HepG2 (cell line): ENCODE measurements around the gene MTURN. TPM values are rescaled to one million over a fixed set of nuclear protein-coding genes. Genes with fewer than 3 reads are reported as not detected.

Source experiments
- ATAC-seq: fragments of 200-7000 bp; cut with Tn5 transposase; 3 replicates; pipeline ENCODE4 v1.9.1; 2020; ENCODE audit warnings: mild to moderate bottlenecking, moderate library complexity
- BruUV-seq: library from RNA; stranded (reverse); fragments of 400-500 nt; replicated peaks from 2 replicates; lab custom pipeline; 2021; lab: Mats Ljungman, UMichigan
- CTCF ChIA-PET: fragments of 300-600 bp; formaldehyde crosslinking; extraction: SDS; loops from one replicate; lab custom pipeline; 2021; ENCODE audit warnings: low total read pairs, inconsistent platforms, low intra/inter-chr PET ratio; lab: Yijun Ruan, JAX
- POLR2A ChIA-PET: fragments of 350-600 bp; sonication (Branson Sonifier 250); formaldehyde crosslinking; loops from one replicate; lab custom pipeline; 2020; ENCODE audit warnings: antibody characterized with exemption, inconsistent platforms; lab: Yijun Ruan, JAX
- DNase-seq: peaks from one replicate; pipeline ENCODE4 v3.0.0-alpha.2; 2015; ENCODE audit warnings: low spot score
- FAIRE-seq: peaks from 3 replicates; lab custom pipeline; 2011; peaks lifted over from hg19 to GRCh38; lab: Jason Lieb, UNC
- H2AFZ ChIP-seq: one replicate; pipeline ENCODE4 v1.6.1; 2011; ENCODE audit warnings: low read length, inconsistent platforms
- H3K27ac ChIP-seq: fragments of 300-600 bp; 3 replicates; pipeline ENCODE4 v1.8.0; 2011; ENCODE audit warnings: mixed run types, mild to moderate bottlenecking, mixed read lengths, low read length, inconsistent platforms; ENCODE audit not compliant: insufficient read depth; ENCODE audit errors: extremely low read length
- H3K27me3 ChIP-seq, 2 experiments: fragments of 200-600 bp in 1 of 2; 2 replicates in 1 of 2; 3 replicates in 1 of 2; pipeline versions ENCODE4 v1.6.0 to v1.8.0; 2011; ENCODE audit warnings: low read length in 2 of 2, mild to moderate bottlenecking in 2 of 2, moderate library complexity in 2 of 2, inconsistent platforms in 1 of 2; ENCODE audit not compliant: insufficient read depth in 2 of 2, control insufficient read depth in 1 of 2
- H3K36me3 ChIP-seq, 2 experiments: fragments of 200-600 bp in 1 of 2; replicated peaks in 1 of 2; 2 replicates in 1 of 2; 3 replicates in 1 of 2; pipeline versions ENCODE4 v1.5.1 to v1.8.0; 2011; ENCODE audit warnings: low read length in 2 of 2, inconsistent platforms in 1 of 2; ENCODE audit not compliant: insufficient read depth in 2 of 2, control insufficient read depth in 1 of 2
- H3K4me1 ChIP-seq: 2 replicates; pipeline ENCODE4 v1.5.1; 2012; ENCODE audit warnings: low read length, inconsistent platforms; ENCODE audit not compliant: insufficient read depth
- H3K4me2 ChIP-seq: 2 replicates; pipeline ENCODE4 v1.6.0; 2011; ENCODE audit warnings: low read depth, low read length, inconsistent platforms
- H3K4me3 ChIP-seq, 3 experiments: fragments of 200-600 bp in 1 of 3; sonication (generic), shearing (Covaris generic) in 1 of 3; replicated peaks in 1 of 3; 2 replicates each; pipeline ENCODE4 v1.5.1; 2011 to 2016; ENCODE audit warnings: low read length in 3 of 3, inconsistent platforms in 2 of 3, low read depth in 2 of 3, mild to moderate bottlenecking in 2 of 3, control low read depth in 1 of 3, mixed read lengths in 1 of 3; ENCODE audit not compliant: insufficient read depth in 1 of 3
- H3K79me2 ChIP-seq: one replicate; pipeline ENCODE4 v1.6.1; 2011; ENCODE audit warnings: low read length, inconsistent platforms; ENCODE audit not compliant: insufficient read depth
- H3K9ac ChIP-seq: 2 replicates; pipeline ENCODE4 v1.6.0; 2011; ENCODE audit warnings: mild to moderate bottlenecking, low read depth, low read length, inconsistent platforms; ENCODE audit not compliant: insufficient read depth
- H3K9me3 ChIP-seq: 2 replicates; pipeline ENCODE4 v1.5.1; 2012; ENCODE audit warnings: mild to moderate bottlenecking, low read length
- H4K20me1 ChIP-seq: 2 replicates; pipeline ENCODE4 v1.6.0; 2011; ENCODE audit warnings: inconsistent platforms, mild to moderate bottlenecking, low read length, moderate library complexity; ENCODE audit not compliant: insufficient read depth
- CENPT ChIP-seq: sonication (generic); formaldehyde crosslinking; IDR thresholded peaks from 2 replicates; pipeline ENCODE4 v1.8.0; 2022; ENCODE audit warnings: low read depth, mild to moderate bottlenecking, moderate library complexity, missing genetic modification reagents
- HNF4A ChIP-seq: sonication (generic); formaldehyde crosslinking; IDR thresholded peaks from 2 replicates; pipeline ENCODE4 v1.4.0; 2020; ENCODE audit warnings: missing genetic modification reagents
- IRF2 ChIP-seq: IDR thresholded peaks from 2 replicates; pipeline ENCODE4 v1.6.1; 2018; ENCODE audit warnings: missing genetic modification reagents, missing compliant biosample characterization
- NFE2L1 ChIP-seq: sonication (generic); formaldehyde crosslinking; IDR thresholded peaks from 2 replicates; pipeline ENCODE4 v1.4.0; 2020; ENCODE audit warnings: missing genetic modification reagents, mild to moderate bottlenecking, borderline replicate concordance
- RXRB ChIP-seq: IDR thresholded peaks from 2 replicates; pipeline ENCODE4 v1.6.1; 2016; ENCODE audit warnings: borderline replicate concordance, missing genetic modification reagents, missing compliant biosample characterization
- ZBTB3 ChIP-seq: sonication (generic); formaldehyde crosslinking; IDR thresholded peaks from 2 replicates; pipeline ENCODE4 v1.4.0; 2020; ENCODE audit warnings: low read depth, mild to moderate bottlenecking, moderate library complexity, missing genetic modification reagents, borderline replicate concordance
- ZBTB42 ChIP-seq: sonication (generic); formaldehyde crosslinking; IDR thresholded peaks from 2 replicates; pipeline ENCODE4 v1.5.0; 2020; ENCODE audit warnings: mild to moderate bottlenecking, missing genetic modification reagents
- ZNF17 ChIP-seq: sonication (generic); formaldehyde crosslinking; IDR thresholded peaks from 2 replicates; pipeline ENCODE4 v1.5.0; 2020; ENCODE audit warnings: mild to moderate bottlenecking, missing genetic modification reagents
- ZNF260 ChIP-seq: sonication (generic); formaldehyde crosslinking; IDR thresholded peaks from 2 replicates; pipeline ENCODE4 v1.4.0; 2020; ENCODE audit warnings: missing genetic modification reagents, low read depth, mild to moderate bottlenecking, borderline replicate concordance
- ZNF501 ChIP-seq: sonication (generic); formaldehyde crosslinking; IDR thresholded peaks from 2 replicates; pipeline ENCODE4 v1.5.1; 2020; ENCODE audit warnings: mild to moderate bottlenecking, moderate library complexity, missing genetic modification reagents
- ZNF724P ChIP-seq: sonication (generic); formaldehyde crosslinking; IDR thresholded peaks from 2 replicates; pipeline ENCODE4 v1.8.0; 2022; ENCODE audit warnings: missing genetic modification reagents, borderline replicate concordance
- WGBS: methylation state at CpG from one replicate; pipeline ENCODE4 v1.1.6; 2017; ENCODE audit warnings: low lambda C conversion rate; 5-methylcytosine and 5-hydroxymethylcytosine counted together
- in situ Hi-C: cut with HindIII; loops from 2 replicates; pipeline ENCODE4 v1.10.0; 2017; ENCODE audit warnings: low pct_unique_long_range_greater_than_20kb; ENCODE audit not compliant: extremely low pct_ligation_motif_present
- intact Hi-C: fragments of 100-400 bp; cut with micrococcal nuclease; formaldehyde crosslinking; loops from one replicate; pipeline ENCODE4 v1.10.0; 2022; ENCODE audit not compliant: unreplicated experiment
- polyA plus RNA-seq, 8 experiments: library from polyadenylated mRNA; depleted of rRNA in 3 of 8; stranded (reverse) in 7 of 8; unstranded in 1 of 8; fragments of >200 nt; fragmentation: Illumina TruSeq in 4 of 8; extraction: Trizol in 4 of 8; gene quantifications; 2 replicates each; pipeline versions ENCODE4 v1.2.1 to v1.2.3, GENCODE V29; 2011 to 2016; ENCODE audit warnings: low read depth in 4 of 8, missing spikeins in 1 of 8, mixed read lengths in 1 of 8; ENCODE audit not compliant: insufficient read depth in 1 of 8
- total RNA-seq, 5 experiments: library from RNA; depleted of rRNA; stranded (reverse); fragments of >200 nt; fragmentation: Illumina TruSeq; extraction: Trizol; gene quantifications; 2 replicates each; pipeline ENCODE4 v1.2.3, GENCODE V29; 2016; ENCODE audit warnings: low read depth in 1 of 5
- TF ChIP-seq, protein P1 (sequence below): IDR thresholded peaks from 2 replicates; pipeline ENCODE4 v1.6.1; 2016; ENCODE audit warnings: low read depth, borderline replicate concordance
- TF ChIP-seq, protein P2 (sequence below): sonication (generic); formaldehyde crosslinking; IDR thresholded peaks from 2 replicates; pipeline ENCODE4 v1.4.0; 2020; ENCODE audit warnings: missing genetic modification reagents, mild to moderate bottlenecking, borderline replicate concordance
- TF ChIP-seq, protein P3 (sequence below): sonication (generic); formaldehyde crosslinking; IDR thresholded peaks from 2 replicates; pipeline ENCODE4 v1.8.0; 2022; ENCODE audit warnings: missing genetic modification reagents, mild to moderate bottlenecking, borderline replicate concordance
- TF ChIP-seq, protein P4 (sequence below): sonication (generic); formaldehyde crosslinking; IDR thresholded peaks from 2 replicates; pipeline ENCODE4 v1.4.0; 2020; ENCODE audit warnings: missing genetic modification reagents
- TF ChIP-seq, protein P5 (sequence below): sonication (generic); formaldehyde crosslinking; IDR thresholded peaks from 2 replicates; pipeline ENCODE4 v1.8.0; 2023; ENCODE audit warnings: mild to moderate bottlenecking, missing genetic modification reagents

MTURN gene
- total and polyA plus RNA-seq, 2 of the 13 experiments (the other 11 are each of a cell fraction or from before 2014, with no cell fraction given) = 5.7 to 7.2 TPM

DNA sequence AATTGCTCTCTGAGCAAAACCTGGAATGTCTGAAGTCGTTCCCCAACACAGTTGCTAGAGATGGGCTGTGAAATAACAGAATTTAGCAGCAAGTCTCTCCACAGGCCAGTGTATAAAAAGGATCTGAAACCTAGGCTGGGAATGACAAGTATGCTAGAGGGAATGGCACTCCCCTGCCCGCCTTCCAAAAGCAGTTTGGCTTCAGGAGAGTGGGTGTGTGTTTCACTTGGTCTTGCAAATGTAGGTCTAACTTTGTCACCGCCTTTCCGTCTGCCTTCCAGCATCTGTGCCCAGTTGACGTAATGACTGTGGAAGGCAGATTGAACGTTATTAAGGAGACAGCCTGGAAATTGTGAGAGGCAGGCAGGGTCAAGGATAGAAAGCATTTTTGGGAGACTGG, 18.0 kb upstream of the MTURN start:
- no peak overlapping the region for H3K4me3 ChIP-seq
- TF ChIP-seq, protein P1, sequence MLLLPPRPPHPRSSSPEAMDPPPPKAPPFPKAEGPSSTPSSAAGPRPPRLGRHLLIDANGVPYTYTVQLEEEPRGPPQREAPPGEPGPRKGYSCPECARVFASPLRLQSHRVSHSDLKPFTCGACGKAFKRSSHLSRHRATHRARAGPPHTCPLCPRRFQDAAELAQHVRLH (CRISPR knock-in tag) = no peak
- TF ChIP-seq, protein P2, sequence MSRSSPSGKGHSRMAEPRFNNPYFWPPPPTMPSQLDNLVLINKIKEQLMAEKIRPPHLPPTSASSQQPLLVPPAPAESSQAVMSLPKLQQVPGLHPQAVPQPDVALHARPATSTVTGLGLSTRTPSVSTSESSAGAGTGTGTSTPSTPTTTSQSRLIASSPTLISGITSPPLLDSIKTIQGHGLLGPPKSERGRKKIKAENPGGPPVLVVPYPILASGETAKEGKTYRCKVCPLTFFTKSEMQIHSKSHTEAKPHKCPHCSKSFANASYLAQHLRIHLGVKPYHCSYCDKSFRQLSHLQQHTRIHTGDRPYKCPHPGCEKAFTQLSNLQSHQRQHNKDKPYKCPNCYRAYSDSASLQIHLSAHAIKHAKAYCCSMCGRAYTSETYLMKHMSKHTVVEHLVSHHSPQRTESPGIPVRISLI (CRISPR knock-in tag) = no peak
- no peak for TF ChIP-seq ZNF17 (CRISPR knock-in tag)
- TF ChIP-seq ZBTB3 (CRISPR knock-in tag) = no peak
- TF ChIP-seq CENPT (CRISPR knock-in tag) = no peak
- no peak for TF ChIP-seq ZBTB42 (CRISPR knock-in tag)
- no peak for TF ChIP-seq ZNF501
- no peak for TF ChIP-seq HNF4A (CRISPR knock-in tag)
- TF ChIP-seq, protein P3, sequence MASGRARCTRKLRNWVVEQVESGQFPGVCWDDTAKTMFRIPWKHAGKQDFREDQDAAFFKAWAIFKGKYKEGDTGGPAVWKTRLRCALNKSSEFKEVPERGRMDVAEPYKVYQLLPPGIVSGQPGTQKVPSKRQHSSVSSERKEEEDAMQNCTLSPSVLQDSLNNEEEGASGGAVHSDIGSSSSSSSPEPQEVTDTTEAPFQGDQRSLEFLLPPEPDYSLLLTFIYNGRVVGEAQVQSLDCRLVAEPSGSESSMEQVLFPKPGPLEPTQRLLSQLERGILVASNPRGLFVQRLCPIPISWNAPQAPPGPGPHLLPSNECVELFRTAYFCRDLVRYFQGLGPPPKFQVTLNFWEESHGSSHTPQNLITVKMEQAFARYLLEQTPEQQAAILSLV (CRISPR knock-in tag) = no peak
- no peak for TF ChIP-seq RXRB
- TF ChIP-seq, protein P4, sequence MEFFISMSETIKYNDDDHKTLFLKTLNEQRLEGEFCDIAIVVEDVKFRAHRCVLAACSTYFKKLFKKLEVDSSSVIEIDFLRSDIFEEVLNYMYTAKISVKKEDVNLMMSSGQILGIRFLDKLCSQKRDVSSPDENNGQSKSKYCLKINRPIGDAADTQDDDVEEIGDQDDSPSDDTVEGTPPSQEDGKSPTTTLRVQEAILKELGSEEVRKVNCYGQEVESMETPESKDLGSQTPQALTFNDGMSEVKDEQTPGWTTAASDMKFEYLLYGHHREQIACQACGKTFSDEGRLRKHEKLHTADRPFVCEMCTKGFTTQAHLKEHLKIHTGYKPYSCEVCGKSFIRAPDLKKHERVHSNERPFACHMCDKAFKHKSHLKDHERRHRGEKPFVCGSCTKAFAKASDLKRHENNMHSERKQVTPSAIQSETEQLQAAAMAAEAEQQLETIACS (CRISPR knock-in tag) = no peak
- no peak for TF ChIP-seq ZNF260 (CRISPR knock-in tag)
- TF ChIP-seq, protein P5, sequence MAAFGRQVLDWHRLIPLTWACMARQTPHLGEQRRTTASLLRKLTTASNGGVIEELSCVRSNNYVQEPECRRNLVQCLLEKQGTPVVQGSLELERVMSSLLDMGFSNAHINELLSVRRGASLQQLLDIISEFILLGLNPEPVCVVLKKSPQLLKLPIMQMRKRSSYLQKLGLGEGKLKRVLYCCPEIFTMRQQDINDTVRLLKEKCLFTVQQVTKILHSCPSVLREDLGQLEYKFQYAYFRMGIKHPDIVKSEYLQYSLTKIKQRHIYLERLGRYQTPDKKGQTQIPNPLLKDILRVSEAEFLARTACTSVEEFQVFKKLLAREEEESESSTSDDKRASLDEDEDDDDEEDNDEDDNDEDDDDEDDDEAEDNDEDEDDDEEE (CRISPR knock-in tag) = no peak
- no peak for TF ChIP-seq NFE2L1
- no peak for TF ChIP-seq IRF2
- TF ChIP-seq ZNF724P = no peak
- peaks cover 9% of the 10 kb centered on the region for H3K9me3 ChIP-seq
- no peak for DNase-seq
- CTCF ChIA-PET = no interaction called here
- intact Hi-C loops (no loop called here), in situ Hi-C loops (no loop called here)
- H3K27me3 ChIP-seq = no peaks in the 10 kb centered on the region
- H3K4me1 ChIP-seq = no peaks in the 10 kb centered on the region
- no TSS peak for BruUV-seq
- ATAC-seq = no peak
- H3K36me3 ChIP-seq = no peaks in the 10 kb centered on the region
- H4K20me1 ChIP-seq = no peaks in the 10 kb centered on the region
- no peak overlapping the region for H3K9ac ChIP-seq
- 79% methylated on average over 6 of the region's 6 CpGs for WGBS
- no peak for FAIRE-seq
- no peak overlapping the region for H2AFZ ChIP-seq
- H3K79me2 ChIP-seq = no peaks in the 10 kb centered on the region
- POLR2A ChIA-PET = no interaction called here
- no peak overlapping the region for H3K4me2 ChIP-seq
- no peak overlapping the region for H3K27ac ChIP-seq
